B cell (primary cell): ENCODE data around the gene MMS19. TPM values are rescaled to one million over a fixed set of nuclear protein-coding genes. Genes with fewer than 3 reads are reported as not detected.
"Not testable (repeated sequence)": the region's sequence is repeated elsewhere in the genome, so short reads cannot be mapped to it uniquely, and the experiment has no call there.

Experiments
- ATAC-seq: fragments of 200-7000 bp; cut with Tn5 transposase; one replicate; pipeline ENCODE4 v1.10.0; 2021; ENCODE audit warnings: low read depth, mild to moderate bottlenecking, moderate number of reproducible peaks, moderate library complexity
- CTCF ChIA-PET: fragments of 350-600 bp; sonication (Branson Sonifier 250); formaldehyde crosslinking; loops from one replicate; lab custom pipeline; 2021; ENCODE audit warnings: antibody characterized with exemption, inconsistent platforms; lab: Charles Lee
- POLR2A ChIA-PET: fragments of 350-600 bp; sonication (Branson Sonifier 250); formaldehyde crosslinking; loops from one replicate; lab custom pipeline; 2021; ENCODE audit warnings: antibody characterized with exemption; lab: Charles Lee
- DNase-seq: peaks from one replicate; pipeline ENCODE4 v3.0.0; 2013
- H2AFZ ChIP-seq: 2 replicates; pipeline ENCODE4 v1.6.1; 2012; ENCODE audit warnings: mild to moderate bottlenecking, low read depth, low read length; ENCODE audit not compliant: insufficient read depth, poor library complexity, severe bottlenecking
- H3K27ac ChIP-seq, 2 donors: 1 replicate in 1 of 2; 2 replicates in 1 of 2; pipeline ENCODE4 v1.5.1; 2012 to 2013; ENCODE audit warnings: low read length in 2 of 2, mild to moderate bottlenecking in 2 of 2, moderate library complexity in 1 of 2
- H3K27me3 ChIP-seq, 4 experiments: fragments of 200-600 bp in 1 of 4; sonication (generic) in 1 of 4; replicated peaks in 1 of 4; 1 replicate in 2 of 4; 2 replicates in 2 of 4; pipeline versions ENCODE4 v1.6.1 to v1.7.0; 2013 to 2016; ENCODE audit warnings: low read length in 3 of 4, mild to moderate bottlenecking in 2 of 4, mixed read lengths in 1 of 4, moderate library complexity in 1 of 4; ENCODE audit not compliant: insufficient read depth in 4 of 4, control insufficient read depth in 3 of 4; ENCODE audit errors: control extremely low read depth in 1 of 4
- H3K36me3 ChIP-seq, 2 experiments: replicated peaks in 1 of 2; 1 replicate in 1 of 2; 2 replicates in 1 of 2; pipeline versions ENCODE4 v1.6.1 to v1.7.1; 2013; ENCODE audit warnings: low read length in 1 of 2; ENCODE audit not compliant: insufficient read depth in 2 of 2, control insufficient read depth in 1 of 2; ENCODE audit errors: control extremely low read depth in 1 of 2, extremely low read depth in 1 of 2
- H3K4me1 ChIP-seq, 2 donors: fragments of 200-600 bp in 1 of 2; sonication (generic) in 1 of 2; 1 replicate in 1 of 2; 2 replicates in 1 of 2; pipeline versions ENCODE4 v1.5.1 to v1.6.1; 2013 to 2017; ENCODE audit warnings: low read length in 2 of 2; ENCODE audit not compliant: control insufficient read depth in 2 of 2, insufficient read depth in 2 of 2
- H3K4me2 ChIP-seq: replicated peaks from 2 replicates; pipeline ENCODE3; 2012; ENCODE audit warnings: mild to moderate bottlenecking, low read depth, low read length; ENCODE audit not compliant: poor library complexity, severe bottlenecking
- H3K4me3 ChIP-seq, 5 experiments: fragments of 200-600 bp in 1 of 5; sonication (generic) in 1 of 5; 1 replicate in 3 of 5; 2 replicates in 2 of 5; pipeline versions ENCODE4 v1.5.1 to v1.7.0; 2011 to 2016; ENCODE audit warnings: low read length in 4 of 5, mild to moderate bottlenecking in 4 of 5, low read depth in 2 of 5, control low read depth in 1 of 5, moderate library complexity in 1 of 5; ENCODE audit not compliant: insufficient read depth in 1 of 5; ENCODE audit errors: control extremely low read depth in 1 of 5, extremely low read depth in 1 of 5
- H3K79me2 ChIP-seq: fragments of 200-600 bp; sonication (generic); one replicate; pipeline ENCODE4 v1.6.0; 2016; ENCODE audit warnings: low read length; ENCODE audit not compliant: control insufficient read depth, insufficient read depth
- H3K9ac ChIP-seq: fragments of 200-600 bp; sonication (generic); 2 replicates; pipeline ENCODE4 v1.6.1; 2017; ENCODE audit warnings: mild to moderate bottlenecking, low read length, moderate library complexity
- H3K9me3 ChIP-seq, 3 donors: one replicate each; pipeline versions ENCODE4 v1.6.1 to v1.7.1; 2013; ENCODE audit warnings: low read length in 2 of 3; ENCODE audit not compliant: control insufficient read depth in 2 of 3, insufficient read depth in 1 of 3; ENCODE audit errors: control extremely low read depth in 1 of 3
- H4K20me1 ChIP-seq: 2 replicates; pipeline ENCODE4 v1.6.0; 2012; ENCODE audit warnings: mild to moderate bottlenecking, low read length; ENCODE audit not compliant: insufficient read depth, control insufficient read depth, poor library complexity, severe bottlenecking
- H3K27ac Mint-ChIP-seq: one replicate; pipeline ENCODE4 v1.8.0; 2021; ENCODE audit warnings: mixed read lengths
- H3K27me3 Mint-ChIP-seq: one replicate; pipeline ENCODE4 v1.8.0; 2021; ENCODE audit warnings: mixed read lengths
- H3K4me1 Mint-ChIP-seq: one replicate; pipeline ENCODE4 v1.8.0; 2021; ENCODE audit warnings: mixed read lengths
- H3K4me3 Mint-ChIP-seq: one replicate; pipeline ENCODE4 v1.8.0; 2021; ENCODE audit warnings: mixed read lengths
- H3K9me3 Mint-ChIP-seq: one replicate; pipeline ENCODE4 v1.8.0; 2022; ENCODE audit warnings: mixed read lengths; ENCODE audit not compliant: insufficient read depth
- CTCF ChIP-seq: fragments of 200-600 bp; IDR thresholded peaks from one replicate; pipeline ENCODE4 v1.8.0; 2022; ENCODE audit warnings: antibody characterized with exemption, mild to moderate bottlenecking
- EZH2 ChIP-seq: IDR thresholded peaks from 2 replicates; pipeline ENCODE4 v1.6.1; 2012; ENCODE audit warnings: borderline replicate concordance, low read depth, mild to moderate bottlenecking, moderate library complexity, low read length; ENCODE audit not compliant: insufficient read depth, poor library complexity, severe bottlenecking
- WGBS: methylation state at CpG from one replicate; pipeline ENCODE4 v1.1.5; 2013; ENCODE audit warnings: missing lambda C conversion rate; ENCODE audit not compliant: insufficient coverage; 5-methylcytosine and 5-hydroxymethylcytosine counted together
- intact Hi-C: fragments of 100-400 bp; cut with micrococcal nuclease; formaldehyde crosslinking; loops from one replicate; pipeline ENCODE4 v1.10.0; 2022
- polyA plus RNA-seq: library from polyadenylated mRNA; depleted of rRNA; stranded (reverse); fragments of >200 nt; gene quantifications from 2 replicates; pipeline ENCODE4 v1.2.3, GENCODE V29; 2012
- total RNA-seq, 2 donors: library from RNA; stranded (reverse); fragments of 120-200 nt in 1 of 2; gene quantifications; 1 replicate in 1 of 2; 2 replicates in 1 of 2; pipeline versions ENCODE4 v1.2.3 to v1.2.4, GENCODE V29; 2013 to 2022

Gene MMS19
- total and polyA plus RNA-seq, 2 donors (not counting 1 experiment from before 2014, with no cell fraction given) = 82.1 to 102 TPM

- Histone ChIP-seq H3K9me3 (no peaks in the 10 kb centered on the region), H3K4me3 (no peak overlapping the region), H3K9ac (no peak overlapping the region), H2AFZ (no peak overlapping the region), H3K4me1 (no peaks in the 10 kb centered on the region), H3K79me2 (peaks cover 18% of the 10 kb centered on the region), H3K27ac (no peak overlapping the region), H3K27me3 (no peaks in the 10 kb centered on the region), H4K20me1 (peaks cover 21% of the 10 kb centered on the region), H3K36me3 (peaks cover 24 to 63% of the 10 kb centered on the region in 2 experiments), H3K4me2 (no peak overlapping the region)
- ATAC-seq (no peak), DNase-seq (no peak)
- TF ChIP-seq CTCF (no peak), EZH2 (no peak)
- intact Hi-C loops = no loop called here
- Mint-ChIP-seq H3K4me3 (no peak overlapping the region), H3K27ac (no peak overlapping the region), H3K27me3 (no peaks in the 10 kb centered on the region), H3K4me1 (no peaks in the 10 kb centered on the region), H3K9me3 (no peaks in the 10 kb centered on the region)
- 98% methylated on average over 3 of the region's 4 CpGs for WGBS
- ChIA-PET CTCF (no interaction called here), POLR2A (no interaction called here)
Observed at GRCh38 chr10:97481071-97481470, 17.2 kb downstream of the MMS19 start.

- TF ChIP-seq CTCF (no peak), EZH2 (no peak)
- Mint-ChIP-seq H3K27ac (no peak overlapping the region), H3K4me1 (no peaks in the 10 kb centered on the region), H3K4me3 (no peak overlapping the region), H3K27me3 (no peaks in the 10 kb centered on the region), H3K9me3 (peaks cover 2% of the 10 kb centered on the region)
- intact Hi-C loops = no loop called here
- H3K4me3 ChIP-seq = no peak overlapping the region
- ATAC-seq = no peak
- no peak overlapping the region for H3K4me2 ChIP-seq
- H3K27ac ChIP-seq = no peak overlapping the region
- H3K9me3 ChIP-seq = no peaks in the 10 kb centered on the region
- CTCF ChIA-PET = no interaction called here
- H4K20me1 ChIP-seq = peaks cover 16% of the 10 kb centered on the region
- no peaks in the 10 kb centered on the region for H3K27me3 ChIP-seq
- WGBS = 85% methylated on average over 9 of the region's 9 CpGs
- no peak overlapping the region for H2AFZ ChIP-seq
- POLR2A ChIA-PET = no interaction called here
- no peak overlapping the region for H3K9ac ChIP-seq
- no peak for DNase-seq
- H3K4me1 ChIP-seq = no peaks in the 10 kb centered on the region
- peaks cover 11% of the 10 kb centered on the region for H3K79me2 ChIP-seq
- peaks cover 31 to 68% of the 10 kb centered on the region in 2 experiments for H3K36me3 ChIP-seq
Observed at GRCh38 chr10:97479939-97480338, 18.3 kb downstream of the MMS19 start.

- 100% methylated on average over 2 of the region's 4 CpGs for WGBS
Observed at GRCh38 chr10:97479410-97479809, 18.8 kb downstream of the MMS19 start.

More at GRCh38 chr10:97479410-97479809, 18.8 kb downstream of the MMS19 start:
- H3K4me1 ChIP-seq, H3K9ac ChIP-seq, H3K9me3 Mint-ChIP-seq, H3K4me3 ChIP-seq, H3K4me2 ChIP-seq, H2AFZ ChIP-seq, intact Hi-C loops, CTCF ChIA-PET, H3K4me1 Mint-ChIP-seq, DNase-seq, H3K27ac Mint-ChIP-seq, H3K79me2 ChIP-seq, ATAC-seq, POLR2A ChIA-PET, H3K9me3 ChIP-seq, H3K27me3 Mint-ChIP-seq, H3K27ac ChIP-seq, H3K4me3 Mint-ChIP-seq, H3K27me3 ChIP-seq: not testable (repeated sequence)
- peaks cover 31 to 74% of the 10 kb centered on the region in 2 experiments for H3K36me3 ChIP-seq
- peaks cover 16% of the 10 kb centered on the region for H4K20me1 ChIP-seq
